K562 (cell line): ENCODE measurements around the gene TBC1D17. TPM values are rescaled to one million over a fixed set of nuclear protein-coding genes. Genes with fewer than 3 reads are reported as not detected.
A peak's percentile ranks its signal among the peaks of the same experiment; 100 is the strongest.

Experiments
- ATAC-seq: fragments of 200-7000 bp; cut with Tn5 transposase; 3 replicates; pipeline ENCODE4 v1.9.1; 2020; ENCODE audit warnings: moderate library complexity
- BruUV-seq: library from RNA; stranded (reverse); fragments of 400-500 nt; replicated peaks from 2 replicates; lab custom pipeline; 2021; lab: Mats Ljungman, UMichigan
- CTCF ChIA-PET: fragments of 300-600 bp; formaldehyde crosslinking; extraction: SDS; loops from one replicate; lab custom pipeline; 2021; ENCODE audit warnings: low intra/inter-chr PET ratio; lab: Yijun Ruan, JAX
- POLR2A ChIA-PET: fragments of 300-600, 350-650 bp; sonication (Branson Sonifier 250); formaldehyde crosslinking; extraction: SDS; loops from one replicate; lab custom pipeline; 2021; ENCODE audit warnings: antibody characterized with exemption, inconsistent platforms; lab: Yijun Ruan, JAX
- DNase-seq, 4 experiments: peaks; one replicate each; pipeline versions ENCODE4 v3.0.0 to v3.0.0-alpha.2; 2011 to 2018; ENCODE audit warnings: low spot score in 3 of 4, mixed read lengths in 3 of 4; ENCODE audit errors: extremely low read depth in 1 of 4
- FAIRE-seq: peaks from 2 replicates; lab custom pipeline; 2011; peaks lifted over from hg19 to GRCh38; lab: Jason Lieb, UNC
- H2AFZ ChIP-seq: 2 replicates; pipeline ENCODE4 v1.6.0; 2011; ENCODE audit warnings: low read depth, low read length, control low read depth, inconsistent platforms
- H3K27ac ChIP-seq: fragments of 200-600 bp; 3 replicates; pipeline ENCODE4 v1.8.0; 2011; ENCODE audit warnings: low read depth, mild to moderate bottlenecking, control low read depth, inconsistent platforms, low read length, moderate library complexity, mixed read lengths; ENCODE audit errors: extremely low read depth
- H3K27me3 ChIP-seq, 2 experiments: fragments of 300-600 bp in 1 of 2; 2 replicates in 1 of 2; 3 replicates in 1 of 2; pipeline versions ENCODE4 v1.6.0 to v1.8.0; 2011; ENCODE audit warnings: inconsistent platforms in 2 of 2, low read length in 2 of 2, mild to moderate bottlenecking in 1 of 2, mixed read lengths in 1 of 2, moderate library complexity in 1 of 2; ENCODE audit not compliant: control insufficient read depth in 2 of 2, insufficient read depth in 2 of 2
- H3K36me3 ChIP-seq: fragments of 300-600 bp; 3 replicates; pipeline ENCODE4 v1.8.0; 2011; ENCODE audit warnings: mild to moderate bottlenecking, low read length, inconsistent platforms; ENCODE audit not compliant: control insufficient read depth, insufficient read depth
- H3K4me1 ChIP-seq, 2 experiments: fragments of 200-600 bp in 1 of 2; replicated peaks in 1 of 2; 2 replicates in 1 of 2; 3 replicates in 1 of 2; pipeline versions ENCODE4 v1.5.1 to v1.8.0; 2011; ENCODE audit warnings: inconsistent platforms in 2 of 2, low read length in 2 of 2, mild to moderate bottlenecking in 1 of 2, mixed read lengths in 1 of 2, moderate library complexity in 1 of 2; ENCODE audit not compliant: control insufficient read depth in 2 of 2, insufficient read depth in 2 of 2
- H3K4me2 ChIP-seq: 2 replicates; pipeline ENCODE4 v1.6.1; 2011; ENCODE audit warnings: low read length, control low read depth, inconsistent platforms, mixed read lengths; ENCODE audit not compliant: insufficient read depth
- H3K4me3 ChIP-seq: fragments of 200-600 bp; sonication (generic), shearing (Covaris generic); 2 replicates; pipeline ENCODE4 v1.5.1; 2016; ENCODE audit warnings: control low read depth, inconsistent platforms
- H3K79me2 ChIP-seq: fragments of 200-600 bp; 3 replicates; pipeline ENCODE4 v1.8.0; 2011; ENCODE audit warnings: low read length, inconsistent platforms; ENCODE audit not compliant: control insufficient read depth, insufficient read depth
- H3K9ac ChIP-seq, 2 experiments: 2 replicates each; pipeline versions ENCODE4 v1.6.0 to v1.6.1; 2011; ENCODE audit warnings: low read depth in 2 of 2, low read length in 2 of 2, control low read depth in 1 of 2, inconsistent platforms in 1 of 2, mild to moderate bottlenecking in 1 of 2, mixed read lengths in 1 of 2; ENCODE audit not compliant: insufficient read depth in 1 of 2
- H3K9me1 ChIP-seq: one replicate; pipeline ENCODE4 v1.6.0; 2011; ENCODE audit warnings: inconsistent platforms, mild to moderate bottlenecking, low read length, moderate library complexity; ENCODE audit not compliant: control insufficient read depth, insufficient read depth
- H3K9me3 ChIP-seq: replicated peaks from 2 replicates; pipeline ENCODE4 v1.5.1; 2011; ENCODE audit warnings: low read depth, low read length, inconsistent platforms; ENCODE audit not compliant: control insufficient read depth, insufficient read depth
- H4K20me1 ChIP-seq: replicated peaks from 2 replicates; pipeline ENCODE4 v1.6.1; 2011; ENCODE audit warnings: low read length, inconsistent platforms, mixed read lengths; ENCODE audit not compliant: control insufficient read depth, insufficient read depth
- C11orf30 ChIP-seq: fragments of 450-650 bp; IDR thresholded peaks from 2 replicates; pipeline ENCODE4 v1.6.1; 2016; ENCODE audit warnings: low read depth, mild to moderate bottlenecking
- FOXJ3 ChIP-seq: sonication (generic); formaldehyde crosslinking; IDR thresholded peaks from 2 replicates; pipeline ENCODE4 v1.4.0; 2020; ENCODE audit warnings: mild to moderate bottlenecking, missing genetic modification reagents
- RBBP5 ChIP-seq: fragments of 200-600 bp; sonication (generic); IDR thresholded peaks from 2 replicates; pipeline ENCODE4 v1.6.1; 2012; ENCODE audit warnings: borderline replicate concordance, mild to moderate bottlenecking, low read length, control low read depth, inconsistent platforms; ENCODE audit not compliant: insufficient read depth, poor library complexity, severe bottlenecking
- RBM34 ChIP-seq: fragments of 200-400 bp; formaldehyde crosslinking; IDR thresholded peaks from 2 replicates; pipeline ENCODE4 v1.6.1; 2018; ENCODE audit warnings: low read length, borderline replicate concordance; ENCODE audit not compliant: insufficient read depth
- RHOXF2B ChIP-seq: fragments of 250-450 bp; sonication (Bioruptor Pico); conservative IDR thresholded peaks from 2 replicates; pipeline ENCODE4 v1.5.1; 2021
- ZBTB40 ChIP-seq, 2 experiments: fragments of 450-650 bp in 1 of 2; sonication (generic) in 1 of 2; formaldehyde crosslinking in 1 of 2; IDR thresholded peaks; 2 replicates each; pipeline versions ENCODE4 v1.7.1 to v1.9.0; 2016 to 2022; ENCODE audit warnings: inconsistent platforms in 1 of 2, mild to moderate bottlenecking in 1 of 2, missing genetic modification reagents in 1 of 2
- ZFPM2 ChIP-seq: fragments of 250-450 bp; sonication (Bioruptor Pico); IDR thresholded peaks from 2 replicates; pipeline ENCODE4 v1.5.1; 2022; ENCODE audit warnings: mild to moderate bottlenecking
- ZNF75A ChIP-seq: fragments of 450-650 bp; formaldehyde crosslinking; IDR thresholded peaks from 2 replicates; pipeline ENCODE4 v1.4.0; 2020; ENCODE audit warnings: mild to moderate bottlenecking
- ZNF76 ChIP-seq: fragments of 250-450 bp; sonication (Bioruptor Pico); IDR thresholded peaks from 2 replicates; pipeline ENCODE4 v1.4.0; 2020; ENCODE audit warnings: mild to moderate bottlenecking, moderate library complexity, borderline replicate concordance
- ZNF77 ChIP-seq: fragments of 250-450 bp; sonication (Bioruptor Pico); IDR thresholded peaks from 2 replicates; pipeline ENCODE4 v1.5.0; 2020
- WGBS: fragments of 100-300 bp; shearing (Covaris generic); methylation state at CpG from one replicate; pipeline ENCODE4 v1.1.6; 2016; ENCODE audit warnings: low coverage, mixed read lengths; ENCODE audit not compliant: insufficient coverage; ENCODE audit errors: missing lambda C conversion rate; 5-methylcytosine and 5-hydroxymethylcytosine counted together
- in situ Hi-C: fragments of 300-500 bp; cut with MboI; formaldehyde crosslinking; loops from 4 replicates; pipeline ENCODE4 v1.15.0; 2018; ENCODE audit warnings: inconsistent platforms, mixed read lengths
- intact Hi-C: fragments of 100-400 bp; cut with micrococcal nuclease; formaldehyde crosslinking; loops from 2 replicates; pipeline ENCODE4 v1.14.2; 2022
- polyA plus RNA-seq, 8 experiments: library from polyadenylated mRNA; depleted of rRNA in 4 of 8; stranded (reverse) in 5 of 8; unstranded in 3 of 8; fragments of >200 nt; fragmentation: Nextera tagmentation in 2 of 8; fragmentation: Illumina TruSeq in 1 of 8; extraction: Ambion mirVana in 2 of 8; extraction: Trizol in 1 of 8; gene quantifications; 2 replicates each; pipeline versions ENCODE4 v1.2.1 to v1.2.3, GENCODE V29; 2011 to 2014; ENCODE audit warnings: inconsistent platforms in 1 of 8, missing spikeins in 1 of 8
- total RNA-seq, 7 experiments: library from RNA; depleted of rRNA in 6 of 7; stranded (reverse); fragments of >200 nt in 6 of 7; fragmentation: Illumina TruSeq in 2 of 7; extraction: Trizol in 2 of 7; gene quantifications; 2 replicates each; pipeline versions ENCODE4 v1.2.1 to v1.2.3, GENCODE V29; 2011 to 2021; ENCODE audit warnings: low replicate concordance in 1 of 7

TBC1D17 gene
- total and polyA plus RNA-seq, 9 of the 15 experiments (the other 6 are each of a cell fraction or from before 2014, with no cell fraction given), result 0.42 to 16.0 (median 3.8) TPM

- Histone ChIP-seq H2AFZ (peak overlapping the region; percentile 97), H3K27me3 (no peaks in the 10 kb centered on the region), H3K4me3 (peak overlapping the region; percentile 84), H3K27ac (peak overlapping the region; percentile 99), H3K9me1 (no peaks in the 10 kb centered on the region), H3K36me3 (peaks cover 50% of the 10 kb centered on the region; the same call in 2 of the 3 replicates), H3K4me2 (peak overlapping the region; percentile 99), H3K79me2 (peaks cover 35% of the 10 kb centered on the region), H3K9me3 (no peaks in the 10 kb centered on the region), H3K9ac (peak overlapping the region; percentile 98 to 99), H4K20me1 (no peaks in the 10 kb centered on the region), H3K4me1 (peaks cover 7 to 74% of the 10 kb centered on the region in 2 experiments; a peak in 4 of 5 replicates)
- FAIRE-seq (no peak), DNase-seq (peak; percentile 73 to 99 (median 80)), ATAC-seq (peak; percentile 83)
- in situ Hi-C loops (loop anchor here (10.0 kb wide), 1 partner anchor 382 kb away; the partner anchor contains the start of gene RPS11), intact Hi-C loops (loop anchor here (1.0 to 10.0 kb wide), 2 partner anchors 7 to 162 kb away; no protein-coding TSS in a partner anchor)
- POLR2A ChIA-PET, result interaction anchor here (0.5 to 3.0 kb wide), 15 partner anchors 9 to 759 kb away, joined by 3 to 19 read pairs (median 3); partner anchors contain the start of genes ATF5 and NUP62
- whole genome bisulfite sequencing, result 0% methylated on average over 43 of the region's 46 CpGs
- CTCF ChIA-PET, result no interaction called here
- no TSS peak for BruUV-seq
- TF ChIP-seq ZFPM2 (CRISPR knock-in tag), result no peak
- TF ChIP-seq RBBP5, result peak; percentile 58
- no peak for TF ChIP-seq RHOXF2B (CRISPR knock-in tag)
- TF ChIP-seq ZNF76, result peak; percentile 33; the same call in 1 of the 2 replicates
- peak; percentile 89 for TF ChIP-seq ZBTB40 (IDR thresholded peaks at IDR 0.05)
- TF ChIP-seq ZBTB40 (CRISPR knock-in tag; IDR thresholded peaks at IDR 0.05), result no peak
- TF ChIP-seq C11orf30, result peak; percentile 78
- no peak for TF ChIP-seq RBM34
- TF ChIP-seq ZNF77, result no peak
- TF ChIP-seq ZNF75A (CRISPR knock-in tag), result no peak
- no peak for TF ChIP-seq FOXJ3 (CRISPR knock-in tag)
Measured at GRCh38 chr19:49876422-49877019, 981 bp upstream of the TBC1D17 start.
